Hepatocyte (in vitro differentiated cells): ENCODE measurements around the gene GTF3A. TPM values are rescaled to one million over a fixed set of nuclear protein-coding genes. Genes with fewer than 3 reads are reported as not detected.

ENCODE experiments used
- DNase-seq: peaks from one replicate; pipeline ENCODE4 v3.0.0-alpha.2; 2016; ENCODE audit warnings: low spot score
- H2AFZ ChIP-seq: fragments of 200-600 bp; sonication (generic); 2 replicates; pipeline ENCODE4 v1.6.0; 2016; ENCODE audit warnings: antibody characterized with exemption, mild to moderate bottlenecking
- H3K27ac ChIP-seq: fragments of 200-600 bp; sonication (generic); 2 replicates; pipeline ENCODE4 v1.5.1; 2016; ENCODE audit warnings: mild to moderate bottlenecking
- H3K27me3 ChIP-seq: fragments of 200-600 bp; sonication (generic); 2 replicates; pipeline ENCODE4 v1.6.1; 2016
- H3K36me3 ChIP-seq: fragments of 200-600 bp; sonication (generic); replicated peaks from 2 replicates; pipeline ENCODE4 v1.5.1; 2016; ENCODE audit warnings: low read depth; ENCODE audit not compliant: insufficient read depth
- H3K4me1 ChIP-seq: fragments of 200-600 bp; sonication (generic); 2 replicates; pipeline ENCODE4 v1.5.1; 2016; ENCODE audit warnings: mild to moderate bottlenecking, moderate library complexity; ENCODE audit not compliant: insufficient read depth
- H3K4me2 ChIP-seq: fragments of 200-600 bp; sonication (generic); 2 replicates; pipeline ENCODE4 v1.6.0; 2016
- H3K4me3 ChIP-seq: fragments of 200-600 bp; sonication (generic); 2 replicates; pipeline ENCODE4 v1.5.1; 2016; ENCODE audit warnings: mild to moderate bottlenecking
- H3K79me2 ChIP-seq: fragments of 200-600 bp; sonication (generic); 2 replicates; pipeline ENCODE4 v1.6.0; 2017; ENCODE audit warnings: mild to moderate bottlenecking
- H3K9me2 ChIP-seq: fragments of 200-600 bp; sonication (generic); replicated peaks from 2 replicates; pipeline ENCODE4 v1.6.0; 2017; ENCODE audit warnings: mild to moderate bottlenecking; ENCODE audit not compliant: insufficient read depth
- H3K9me3 ChIP-seq: fragments of 200-600 bp; sonication (generic); 2 replicates; pipeline ENCODE4 v1.5.1; 2016; ENCODE audit warnings: low read depth, mild to moderate bottlenecking
- H4K20me1 ChIP-seq: fragments of 200-600 bp; sonication (generic); 2 replicates; pipeline ENCODE4 v1.6.0; 2016; ENCODE audit warnings: mild to moderate bottlenecking; ENCODE audit not compliant: insufficient read depth, poor library complexity, severe bottlenecking
- CTCF ChIP-seq: fragments of 200-600 bp; sonication (generic); IDR thresholded peaks from 2 replicates; pipeline ENCODE4 v1.5.1; 2016; ENCODE audit warnings: antibody characterized with exemption, mild to moderate bottlenecking; ENCODE audit not compliant: poor library complexity
- EZH2 ChIP-seq: fragments of 200-600 bp; sonication (generic); IDR thresholded peaks from 2 replicates; pipeline ENCODE4 v1.6.1; 2016; ENCODE audit warnings: antibody characterized with exemption, mild to moderate bottlenecking, borderline replicate concordance
- EZH2phosphoT487 ChIP-seq: fragments of 200-600 bp; sonication (generic); IDR thresholded peaks from one replicate; pipeline ENCODE4 v1.6.1; 2018; ENCODE audit warnings: antibody characterized with exemption, mild to moderate bottlenecking, low read depth, moderate library complexity; ENCODE audit not compliant: unreplicated experiment, severe bottlenecking
- WGBS: methylation state at CpG from one replicate; pipeline ENCODE4 v1.1.6; 2016; ENCODE audit warnings: low lambda C conversion rate; ENCODE audit errors: missing lambda C conversion rate; 5-methylcytosine and 5-hydroxymethylcytosine counted together
- polyA plus RNA-seq: library from polyadenylated mRNA; unstranded; fragments of >200 nt; fragmentation: Nextera tagmentation; extraction: Ambion mirVana; gene quantifications from 2 replicates; pipeline ENCODE4 v1.2.1, GENCODE V29; 2016
- total RNA-seq: library from RNA; depleted of rRNA; stranded (reverse); fragments of >200 nt; gene quantifications from 2 replicates; pipeline ENCODE4 v1.2.3, GENCODE V29; 2014

Gene GTF3A
- total and polyA plus RNA-seq, 2 experiments from 2014 or later = 77.1 to 121 TPM

DNA sequence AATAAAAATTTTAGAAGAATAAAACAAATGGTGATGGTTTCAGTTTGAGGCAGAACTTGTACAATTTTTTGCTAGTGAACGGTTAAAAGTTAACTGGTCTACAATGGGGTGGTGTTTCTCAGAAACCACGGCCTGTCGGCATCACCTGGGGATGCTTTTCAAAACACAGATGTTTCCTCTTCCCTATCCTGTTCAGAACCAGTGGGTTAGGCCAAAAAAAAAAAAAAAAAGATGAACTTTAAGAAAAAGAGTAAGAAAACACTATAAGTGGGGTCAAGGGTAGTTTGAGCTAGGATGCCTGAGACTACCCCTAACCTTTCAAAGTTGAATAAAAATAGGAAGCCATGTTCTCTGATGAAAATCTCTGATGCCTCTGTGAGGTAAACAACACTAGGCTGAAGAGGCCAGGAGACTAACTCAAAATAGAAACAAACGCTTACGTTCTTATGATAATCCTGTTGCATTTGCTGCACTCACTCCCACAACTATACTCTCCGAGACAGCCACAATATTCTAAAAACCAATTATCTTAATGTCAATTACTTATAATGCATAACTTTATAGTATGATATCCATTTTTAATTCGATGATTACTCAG lies 22.7 kb downstream of the GTF3A start:
- H3K27me3 ChIP-seq = no peaks in the 10 kb centered on the region
- 88% methylated on average over 7 of the region's 7 CpGs for WGBS
- TF ChIP-seq CTCF (no peak), EZH2phosphoT487 (no peak), EZH2 (no peak)
- no peaks in the 10 kb centered on the region for H3K9me3 ChIP-seq
- peaks cover 61% of the 10 kb centered on the region for H3K79me2 ChIP-seq
- no peak for DNase-seq
- no peak overlapping the region for H3K4me2 ChIP-seq
- no peak overlapping the region for H3K4me3 ChIP-seq
- H3K9me2 ChIP-seq = no peaks in the 10 kb centered on the region
- H3K27ac ChIP-seq = no peak overlapping the region
- H3K36me3 ChIP-seq = no peaks in the 10 kb centered on the region
- H3K4me1 ChIP-seq = peaks cover 20% of the 10 kb centered on the region
- H2AFZ ChIP-seq = no peak overlapping the region
- no peaks in the 10 kb centered on the region for H4K20me1 ChIP-seq

- TF ChIP-seq EZH2 (no peak), CTCF (no peak), EZH2phosphoT487 (no peak)
- no peak for DNase-seq
- Histone ChIP-seq H3K36me3 (no peaks in the 10 kb centered on the region), H3K27me3 (no peaks in the 10 kb centered on the region), H3K4me1 (peaks cover 12% of the 10 kb centered on the region), H4K20me1 (no peaks in the 10 kb centered on the region), H2AFZ (no peak overlapping the region), H3K27ac (peak overlapping the region; percentile 98), H3K9me3 (no peaks in the 10 kb centered on the region), H3K9me2 (no peaks in the 10 kb centered on the region), H3K4me2 (peak overlapping the region; percentile 86), H3K79me2 (peaks cover 58% of the 10 kb centered on the region), H3K4me3 (no peak overlapping the region)
- 92% methylated on average over 4 of the region's 4 CpGs for WGBS
These were observed 23.9 kb downstream of the GTF3A start for GRCh38 chr13:27448308-27448707.

- no peaks in the 10 kb centered on the region for H3K36me3 ChIP-seq
- 65% methylated on average over 15 of the region's 15 CpGs for WGBS
- peaks cover 12% of the 10 kb centered on the region for H3K4me1 ChIP-seq
- no peaks in the 10 kb centered on the region for H3K9me2 ChIP-seq
- no peak for TF ChIP-seq CTCF
- TF ChIP-seq EZH2phosphoT487 = no peak
- no peak for TF ChIP-seq EZH2
- peak overlapping the region; percentile 86 for H3K4me2 ChIP-seq
- H3K27me3 ChIP-seq = no peaks in the 10 kb centered on the region
- peak overlapping the region; percentile 98 for H3K27ac ChIP-seq
- peak overlapping the region; percentile 70 for H2AFZ ChIP-seq
- no peaks in the 10 kb centered on the region for H3K9me3 ChIP-seq
- H3K79me2 ChIP-seq = peaks cover 53% of the 10 kb centered on the region
- no peaks in the 10 kb centered on the region for H4K20me1 ChIP-seq
- DNase-seq = no peak
- peak overlapping the region; percentile 74 for H3K4me3 ChIP-seq
These were observed 24.7 kb downstream of the GTF3A start for GRCh38 chr13:27449081-27449603.
